HG03066 (cell line): ENCODE data around the gene ZBTB47.

Experiments used
- ATAC-seq: cut with Tn5 transposase; IDR thresholded peaks from one replicate; pipeline ENCODE4 v1.9.1; 2021; ENCODE audit warnings: low read depth; ENCODE audit not compliant: unreplicated experiment

ZBTB47 gene

GRCh38 chr3:42696356-42697288, 43.1 kb downstream of the ZBTB47 start:
- no peak for ATAC-seq

GRCh38 chr3:42697289-42698051, 44.0 kb downstream of the ZBTB47 start:
- no peak for ATAC-seq

GRCh38 chr3:42698216-42698910, 44.9 kb downstream of the ZBTB47 start:
- ATAC-seq: no peak

- no peak for ATAC-seq
These were observed 45.4 kb downstream of the ZBTB47 start for GRCh38 chr3:42698911-42699230.

GRCh38 chr3:42699511-42699971, 46.0 kb downstream of the ZBTB47 start:
- no peak for ATAC-seq

- no peak for ATAC-seq
These were observed 47.1 kb downstream of the ZBTB47 start for GRCh38 chr3:42700366-42701288.

GRCh38 chr3:42701371-42702065, 48.0 kb downstream of the ZBTB47 start:
- ATAC-seq: no peak

- no peak for ATAC-seq
These were observed 48.8 kb downstream of the ZBTB47 start, which contains the start of gene HHATL for GRCh38 chr3:42702066-42702951. Gene HHATL, minus strand, starts transcription at chr3:42702798. Its CDS starts 1,972 bp downstream, at chr3:42700826.

- ATAC-seq: no peak
These were observed 49.6 kb downstream of the ZBTB47 start for GRCh38 chr3:42702982-42703694.

- no peak for ATAC-seq
These were observed 50.2 kb downstream of the ZBTB47 start for GRCh38 chr3:42703695-42704025.

- ATAC-seq: no peak
These were observed 50.8 kb downstream of the ZBTB47 start for GRCh38 chr3:42704136-42704841.

- no peak for ATAC-seq
These were observed 51.7 kb downstream of the ZBTB47 start for GRCh38 chr3:42705058-42705767.

GRCh38 chr3:42705962-42706585, 52.6 kb downstream of the ZBTB47 start:
- no peak for ATAC-seq

- no peak for ATAC-seq
These were observed 53.5 kb downstream of the ZBTB47 start for GRCh38 chr3:42706721-42707619.
